Stimulated activated CD4-positive, alpha-beta T cell treated with anti-CD3 and anti-CD28 coated beads, Interleukin-1b, Interleukin-23, amount 100 ng/mL, for 4 hours (primary cell): ENCODE results near the gene STRC.
"Not testable (repeated sequence)": the region's sequence is repeated elsewhere in the genome, so short reads cannot be mapped to it uniquely, and the experiment has no call there.

Experiments
- DNase-seq, 2 donors: peaks; one replicate each; pipeline ENCODE4 v3.0.0-alpha.2; 2020; ENCODE audit warnings: low read depth in 2 of 2

STRC gene

GRCh38 chr15:43618700-43619099, at the start of gene STRC:
Gene STRC (minus strand): TSS chr15:43618800. CDS start chr15:43618722, 78 bp downstream.
- DNase-seq: not testable (repeated sequence)

- not testable (repeated sequence) for DNase-seq
Measured at GRCh38 chr15:43666177-43666576, 47.6 kb upstream of the STRC start.

- DNase-seq: not testable (repeated sequence)
Measured at GRCh38 chr15:43663333-43663732, 44.7 kb upstream of the STRC start.

- not testable (repeated sequence) for DNase-seq
Measured at GRCh38 chr15:43662293-43662692, 43.7 kb upstream of the STRC start.

- not testable (repeated sequence) for DNase-seq
Measured at GRCh38 chr15:43659727-43660126, 41.1 kb upstream of the STRC start.

- not testable (repeated sequence) for DNase-seq
Measured at GRCh38 chr15:43649430-43649926, 30.9 kb upstream of the STRC start.

GRCh38 chr15:43648649-43649429, 30.2 kb upstream of the STRC start, which contains the start of gene CATSPER2:
Gene CATSPER2 (minus strand): TSS chr15:43648844. CDS start chr15:43648061, 783 bp downstream.
- no peak for DNase-seq

GRCh38 chr15:43638464-43639204, 20.0 kb upstream of the STRC start:
- DNase-seq: not testable (repeated sequence)

GRCh38 chr15:43626937-43627336, 8.3 kb upstream of the STRC start:
- DNase-seq: not testable (repeated sequence)

GRCh38 chr15:43625106-43625505, 6.5 kb upstream of the STRC start:
- DNase-seq: no peak

GRCh38 chr15:43622068-43622799, 3.6 kb upstream of the STRC start:
- DNase-seq: not testable (repeated sequence)

GRCh38 chr15:43617750-43618149, 850 bp downstream of the STRC start:
- DNase-seq: not testable (repeated sequence)

GRCh38 chr15:43602233-43602632, 16.4 kb downstream of the STRC start:
- not testable (repeated sequence) for DNase-seq

GRCh38 chr15:43600200-43600599, 18.4 kb downstream of the STRC start:
- DNase-seq: not testable (repeated sequence)

GRCh38 chr15:43599131-43599530, 19.5 kb downstream of the STRC start:
- not testable (repeated sequence) for DNase-seq

- DNase-seq: not testable (repeated sequence)
Measured at GRCh38 chr15:43593328-43594190, 25.0 kb downstream of the STRC start, which contains the start of gene CKMT1B. Gene CKMT1B (plus strand): TSS chr15:43594027. CDS start chr15:43594219, 192 bp downstream.

- DNase-seq: not testable (repeated sequence)
Measured at GRCh38 chr15:43592841-43593240, 25.8 kb downstream of the STRC start.

GRCh38 chr15:43589778-43590466, 28.7 kb downstream of the STRC start, which contains the start of gene PPIP5K1:
Gene PPIP5K1 (minus strand): TSS chr15:43590208. CDS start chr15:43584504, 5,704 bp downstream.
- DNase-seq: not testable (repeated sequence)

- not testable (repeated sequence) for DNase-seq
Measured at GRCh38 chr15:43574607-43575006, 44.0 kb downstream of the STRC start.

GRCh38 chr15:43566615-43567014, 52.0 kb downstream of the STRC start:
- DNase-seq: not testable (repeated sequence)
